Testis (tissue), 2 donors: ENCODE results near the gene CMTM7.

ENCODE experiments used
- CTCF ChIP-seq, 3 experiments: fragments of 450-650 bp in 2 of 3; fragments of 200-600 bp in 1 of 3; sonication (generic) in 1 of 3; IDR thresholded peaks; one replicate each; pipeline ENCODE4 v1.5.1; 2016 to 2019; ENCODE audit warnings: antibody characterized with exemption in 3 of 3, mild to moderate bottlenecking in 2 of 3, moderate library complexity in 1 of 3
- POLR2A ChIP-seq: fragments of 450-650 bp; IDR thresholded peaks from one replicate; pipeline ENCODE4 v1.6.1; 2017; ENCODE audit warnings: antibody characterized with exemption, mild to moderate bottlenecking, moderate library complexity

- TF ChIP-seq CTCF (IDR thresholded peaks at IDR 0.05) (no peak), POLR2A (no peak)
Measured at GRCh38 chr3:32493437-32494414, 102.1 kb downstream of the CMTM7 start.
